Thymus (tissue), 11 donors: Measurements from ENCODE around the gene OMA1. TPM values are rescaled to one million over a fixed set of nuclear protein-coding genes. Genes with fewer than 3 reads are reported as not detected.
"Not testable (repeated sequence)": the region's sequence is repeated elsewhere in the genome, so short reads cannot be mapped to it uniquely, and the experiment has no call there.

Experiments used
- DNase-seq, 9 donors: peaks; one replicate each; pipeline ENCODE4 v3.0.0-alpha.2; 2013; ENCODE audit warnings: low spot score in 9 of 9, low read depth in 6 of 9, missing footprints in 1 of 9
- H3K27ac ChIP-seq, 2 donors: one replicate each; pipeline ENCODE4 v1.5.1; 2013; ENCODE audit warnings: control low read depth in 1 of 2, low read depth in 1 of 2, low read length in 1 of 2, mild to moderate bottlenecking in 1 of 2, moderate library complexity in 1 of 2
- H3K27me3 ChIP-seq, 2 donors: one replicate each; pipeline ENCODE4 v1.5.1; 2013; ENCODE audit warnings: low read length in 1 of 2; ENCODE audit not compliant: control insufficient read depth in 2 of 2, insufficient read depth in 1 of 2
- H3K36me3 ChIP-seq, 2 donors: one replicate each; pipeline ENCODE4 v1.5.1; 2013; ENCODE audit warnings: low read length in 1 of 2, mild to moderate bottlenecking in 1 of 2, moderate library complexity in 1 of 2; ENCODE audit not compliant: control insufficient read depth in 2 of 2, insufficient read depth in 2 of 2
- H3K4me1 ChIP-seq, 2 donors: one replicate each; pipeline ENCODE4 v1.5.1; 2013; ENCODE audit warnings: low read length in 2 of 2; ENCODE audit not compliant: control insufficient read depth in 2 of 2, insufficient read depth in 2 of 2
- H3K4me3 ChIP-seq, 2 donors: one replicate each; pipeline ENCODE4 v1.5.1; 2013; ENCODE audit warnings: low read length in 2 of 2, control low read depth in 1 of 2, mild to moderate bottlenecking in 1 of 2
- H3K9me3 ChIP-seq, 2 donors: one replicate each; pipeline ENCODE4 v1.5.1; 2013; ENCODE audit warnings: low read length in 1 of 2, mild to moderate bottlenecking in 1 of 2; ENCODE audit not compliant: control insufficient read depth in 2 of 2, insufficient read depth in 1 of 2
- WGBS: extraction: QIAGEN DNeasy Blood & Tissue Kit; methylation state at CpG from one replicate; pipeline ENCODE4 v1.1.7; 2013; 5-methylcytosine and 5-hydroxymethylcytosine counted together
- polyA plus RNA-seq: library from polyadenylated mRNA; stranded (reverse); fragments of 200-250 nt; gene quantifications from one replicate; pipeline ENCODE4 v1.2.3, GENCODE V29; 2013
- total RNA-seq: library from RNA; stranded (reverse); fragments of 120-200 nt; gene quantifications from one replicate; pipeline ENCODE4 v1.2.4, GENCODE V29; 2013
- donor health status: healthy.

The OMA1 gene
- total and polyA plus RNA-seq, 2 donors: 36.0 to 53.8 TPM

GRCh38 chr1:58585166-58585565, 38.6 kb upstream of the OMA1 start:
- H3K27ac ChIP-seq: no peak overlapping the region
- H3K4me1 ChIP-seq: no peaks in the 10 kb centered on the region
- H3K4me3 ChIP-seq: no peak overlapping the region
- DNase-seq: no peak
- H3K9me3 ChIP-seq: no peaks in the 10 kb centered on the region
- no peaks in the 10 kb centered on the region for H3K36me3 ChIP-seq
- no peaks in the 10 kb centered on the region for H3K27me3 ChIP-seq
- WGBS: 72% methylated on average over 2 of the region's 2 CpGs

- H3K4me3 ChIP-seq: no peak overlapping the region
- H3K27me3 ChIP-seq: peaks cover 0 to 3% of the 10 kb centered on the region in 2 donors
- no peaks in the 10 kb centered on the region for H3K4me1 ChIP-seq
- peak in 1 of 9 donors; percentile 6 for DNase-seq
- 34% methylated on average over 8 of the region's 8 CpGs for WGBS
- H3K9me3 ChIP-seq: no peaks in the 10 kb centered on the region
- no peaks in the 10 kb centered on the region for H3K36me3 ChIP-seq
- H3K27ac ChIP-seq: peak overlapping the region in 1 of 2 donors; percentile 42
Measured at GRCh38 chr1:58584082-58584895, 37.8 kb upstream of the OMA1 start.

GRCh38 chr1:58583496-58583895, 37.0 kb upstream of the OMA1 start:
- 11% methylated on average over 1 of the region's 1 CpG for WGBS
- H3K4me3 ChIP-seq: no peak overlapping the region
- H3K9me3 ChIP-seq: no peaks in the 10 kb centered on the region
- no peak for DNase-seq
- no peaks in the 10 kb centered on the region for H3K4me1 ChIP-seq
- no peaks in the 10 kb centered on the region for H3K36me3 ChIP-seq
- peaks cover 0 to 9% of the 10 kb centered on the region in 2 donors for H3K27me3 ChIP-seq
- no peak overlapping the region for H3K27ac ChIP-seq

GRCh38 chr1:58582143-58582542, 35.6 kb upstream of the OMA1 start:
- 94% methylated on average over 1 of the region's 1 CpG for WGBS
- H3K27ac ChIP-seq, H3K9me3 ChIP-seq, DNase-seq, H3K36me3 ChIP-seq, H3K4me1 ChIP-seq, H3K4me3 ChIP-seq: not testable (repeated sequence)
- peaks cover 10 to 22% of the 10 kb centered on the region in 2 donors for H3K27me3 ChIP-seq

- Histone ChIP-seq H3K36me3 (no peaks in the 10 kb centered on the region), H3K27ac (no peak overlapping the region), H3K4me1 (no peaks in the 10 kb centered on the region)
Measured at GRCh38 chr1:58581641-58582040, 35.1 kb upstream of the OMA1 start.

GRCh38 chr1:58580186-58580585, 33.7 kb upstream of the OMA1 start:
- Histone ChIP-seq H3K36me3 (no peaks in the 10 kb centered on the region), H3K4me3 (no peak overlapping the region), H3K9me3 (peaks cover 0 to 5% of the 10 kb centered on the region in 2 donors), H3K4me1 (peaks cover 0 to 3% of the 10 kb centered on the region in 2 donors), H3K27me3 (peaks cover 28 to 41% of the 10 kb centered on the region in 2 donors), H3K27ac (no peak overlapping the region)
- WGBS: 76% methylated on average over 1 of the region's 1 CpG
- no peak for DNase-seq

More at GRCh38 chr1:58581641-58582040, 35.1 kb upstream of the OMA1 start:
- Histone ChIP-seq H3K27me3 (peaks cover 15 to 27% of the 10 kb centered on the region in 2 donors), H3K9me3 (no peaks in the 10 kb centered on the region), H3K4me3 (no peak overlapping the region)
- WGBS: 95% methylated on average over 2 of the region's 2 CpGs
- no peak for DNase-seq

GRCh38 chr1:58577654-58578030, 31.1 kb upstream of the OMA1 start:
- peaks cover 34 to 60% of the 10 kb centered on the region in 2 donors for H3K27me3 ChIP-seq
- H3K36me3 ChIP-seq: no peaks in the 10 kb centered on the region
- WGBS: 14% methylated on average over 3 of the region's 3 CpGs
- H3K4me1 ChIP-seq: peaks cover 0 to 3% of the 10 kb centered on the region in 2 donors
- H3K27ac ChIP-seq: peak overlapping the region in 1 of 2 donors; percentile 48
- no peak for DNase-seq
- no peak overlapping the region for H3K4me3 ChIP-seq
- peaks cover 0 to 5% of the 10 kb centered on the region in 2 donors for H3K9me3 ChIP-seq

GRCh38 chr1:58576727-58577653, 30.5 kb upstream of the OMA1 start, which contains the start of gene TACSTD2:
Gene TACSTD2, minus strand, starts transcription at chr1:58577252. Its CDS starts 96 bp downstream, at chr1:58577156.
- Histone ChIP-seq H3K4me3 (peak within 1 kb of the TSS in 1 of 2 donors; percentile 19), H3K36me3 (no peaks in the 10 kb centered on the region), H3K27me3 (peaks cover 37 to 61% of the 10 kb centered on the region in 2 donors), H3K9me3 (peaks cover 0 to 5% of the 10 kb centered on the region in 2 donors), H3K4me1 (peaks cover 0 to 3% of the 10 kb centered on the region in 2 donors), H3K27ac (peak within 1 kb of the TSS in 1 of 2 donors; percentile 73)
- 17% methylated on average over 107 of the region's 107 CpGs for WGBS
- peak in 1 of 9 donors; percentile 5 for DNase-seq
